ENCODE data around the gene FOXN3.

FOXN3 gene

GRCh38 chr14:89382901-89383845 is 33.9 kb downstream of the FOXN3 start:
- no peak for DNase-seq (ENCODE audit: low read depth)

- DNase-seq (ENCODE audit: low read depth), result no peak
These were observed 34.5 kb downstream of the FOXN3 start for GRCh38 chr14:89382487-89382886.

GRCh38 chr14:89379891-89380820 is 36.9 kb downstream of the FOXN3 start:
- no peak for DNase-seq (ENCODE audit: low read depth)

DNA sequence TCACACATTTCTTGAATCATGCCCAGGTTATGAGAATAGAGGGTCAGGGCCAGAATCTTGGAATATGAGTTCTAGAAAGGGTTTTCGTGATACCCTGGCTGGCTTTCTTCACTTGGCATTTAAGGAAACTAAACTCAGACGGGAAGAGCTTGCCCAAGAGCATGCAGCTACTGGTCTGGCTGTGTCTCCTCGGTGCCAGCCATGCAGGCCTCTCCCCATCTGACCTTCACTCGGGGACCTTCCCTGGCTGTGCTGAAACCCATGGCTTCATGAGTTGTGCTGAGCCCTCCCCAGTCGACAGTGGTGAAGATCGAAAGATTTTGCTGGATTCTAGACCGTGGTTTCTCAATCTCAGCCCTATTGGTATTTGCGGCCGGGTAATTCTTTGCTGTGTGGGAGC is 38.0 kb downstream of the FOXN3 start:
- no peak for DNase-seq (ENCODE audit: low read depth)

- no peak for DNase-seq (ENCODE audit: low read depth)
These were observed 38.9 kb downstream of the FOXN3 start for GRCh38 chr14:89378119-89378518.

DNA sequence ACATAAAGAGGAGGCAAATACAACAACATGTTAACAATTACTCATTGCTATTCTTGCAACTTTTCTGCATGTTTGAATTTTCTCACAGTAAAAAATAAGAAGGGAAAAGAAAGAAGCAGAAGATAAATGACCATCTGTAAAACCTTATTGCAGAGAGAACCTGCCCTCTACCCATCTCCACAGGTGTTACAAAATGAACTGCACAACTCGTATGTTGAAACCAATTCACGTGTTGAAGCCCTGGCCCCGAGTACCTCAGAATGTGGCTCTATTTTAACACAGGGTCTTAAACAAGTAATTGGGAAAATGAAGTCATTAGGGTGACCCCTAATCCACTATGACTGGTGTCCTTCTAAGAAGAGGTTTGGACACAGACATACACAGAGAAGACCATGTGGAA is 39.5 kb downstream of the FOXN3 start:
- no peak for DNase-seq (ENCODE audit: low read depth)

DNA sequence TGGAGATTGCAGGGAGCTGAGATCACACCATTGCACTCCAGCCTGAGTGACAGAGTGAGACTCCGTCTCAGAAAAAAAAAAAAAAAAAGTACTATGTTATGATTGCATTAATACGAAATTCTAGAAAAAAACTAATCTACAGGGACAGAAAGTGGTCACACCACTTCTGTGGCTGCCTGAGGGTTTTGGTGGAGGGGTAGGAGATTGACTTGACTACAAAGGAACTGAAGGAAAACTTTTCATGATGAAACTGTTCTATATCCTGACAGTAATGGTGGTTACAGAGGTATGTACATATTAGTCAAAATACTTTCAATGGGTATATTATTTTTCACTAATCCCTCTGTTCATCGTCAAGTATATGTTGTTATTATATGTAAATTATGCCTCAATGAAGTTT is 42.1 kb downstream of the FOXN3 start:
- no peak for DNase-seq (ENCODE audit: low read depth)

GRCh38 chr14:89373185-89373584 is 43.8 kb downstream of the FOXN3 start:
- no peak for DNase-seq (ENCODE audit: low read depth)

DNA sequence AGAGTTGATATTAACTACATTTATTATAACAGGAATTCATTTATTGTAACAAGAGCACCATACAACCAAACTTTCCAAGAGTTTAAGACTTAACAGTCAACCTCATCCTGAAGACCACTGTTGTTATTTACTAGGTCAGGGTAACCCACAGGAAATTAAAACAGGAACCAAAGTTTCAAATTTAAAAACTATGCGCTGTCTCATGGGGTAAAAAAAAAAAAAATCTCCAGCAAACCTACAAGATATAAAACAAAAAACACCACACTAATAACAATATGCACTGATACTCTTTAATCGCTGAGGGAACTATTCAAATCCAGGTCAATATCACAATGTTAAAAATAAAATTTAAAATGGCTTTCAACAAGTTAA is 44.5 kb downstream of the FOXN3 start:
- no peak for DNase-seq (ENCODE audit: low read depth)

- DNase-seq (ENCODE audit: low read depth), result no peak
These were observed 45.2 kb downstream of the FOXN3 start for GRCh38 chr14:89371585-89372511.

- DNase-seq (ENCODE audit: low read depth), result no peak
These were observed 46.3 kb downstream of the FOXN3 start for GRCh38 chr14:89370781-89371180.

DNA sequence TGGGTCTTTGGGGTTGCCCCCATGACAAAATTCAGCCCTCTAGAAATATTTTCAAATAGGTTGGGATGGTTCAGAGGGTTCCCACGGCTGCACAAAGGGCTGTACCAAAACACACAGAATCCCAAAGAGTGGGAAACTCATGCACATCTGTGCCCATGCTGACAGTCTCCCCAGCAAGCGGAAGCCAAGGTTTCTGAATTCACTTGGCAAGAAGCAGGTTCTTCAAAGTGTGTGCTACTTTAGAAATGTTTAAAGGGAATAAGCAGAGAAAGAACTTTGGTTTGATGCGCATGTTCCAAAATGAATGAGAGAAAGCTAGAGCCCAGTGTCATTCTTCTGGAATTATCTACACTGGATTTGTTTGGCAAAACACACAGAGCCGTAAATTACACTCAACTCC is 46.7 kb downstream of the FOXN3 start:
- no peak for DNase-seq (ENCODE audit: low read depth)

- no peak for DNase-seq (ENCODE audit: low read depth)
These were observed 47.4 kb downstream of the FOXN3 start for GRCh38 chr14:89369656-89370055.

GRCh38 chr14:89368490-89369477 is 48.2 kb downstream of the FOXN3 start:
- no peak for DNase-seq (ENCODE audit: low read depth)

DNA sequence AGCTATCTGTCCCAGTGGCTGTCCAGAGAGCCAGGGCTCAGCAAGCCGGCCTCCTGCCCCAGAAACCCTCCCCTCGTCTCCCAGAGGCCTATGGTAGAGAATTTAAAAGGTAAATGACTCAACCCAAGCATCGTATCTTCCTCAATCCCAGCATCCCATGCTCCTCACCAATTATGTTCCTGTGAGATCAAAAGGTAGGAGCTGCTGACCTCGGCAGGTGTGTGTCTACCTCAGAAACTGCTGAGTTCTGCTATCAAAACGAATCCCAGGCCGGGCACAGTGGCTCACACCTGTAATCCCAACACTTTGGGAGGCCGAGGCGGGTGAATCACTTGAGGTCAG is 49.3 kb downstream of the FOXN3 start:
- DNase-seq (ENCODE audit: low read depth), result no peak

GRCh38 chr14:89366864-89367778 is 49.9 kb downstream of the FOXN3 start:
- DNase-seq (ENCODE audit: low read depth), result no peak

- no peak for DNase-seq (ENCODE audit: low read depth)
These were observed 51.8 kb downstream of the FOXN3 start for GRCh38 chr14:89365061-89365801.

- DNase-seq (ENCODE audit: low read depth), result no peak
These were observed 52.7 kb downstream of the FOXN3 start for GRCh38 chr14:89364316-89364715.

DNA sequence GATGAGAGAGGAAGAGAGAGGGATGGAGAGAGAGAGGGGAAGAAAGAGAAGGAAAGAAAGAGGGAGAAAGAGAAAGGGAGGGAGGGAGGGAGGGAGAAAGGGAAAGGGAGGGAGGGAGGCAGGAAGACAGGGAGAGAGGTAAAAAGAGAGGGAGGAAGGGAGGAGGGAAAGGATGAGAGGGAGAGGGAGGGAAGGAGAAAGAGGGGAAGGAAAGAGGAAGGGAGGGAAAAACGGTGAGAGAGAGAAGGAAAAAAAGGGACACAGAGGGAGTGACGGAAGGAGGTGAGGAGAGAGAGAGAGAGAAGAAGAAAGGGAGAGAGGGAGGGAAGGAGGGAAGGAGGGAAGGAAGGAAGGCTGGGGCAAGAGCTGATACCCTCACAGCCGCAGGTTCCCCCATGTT is 56.8 kb downstream of the FOXN3 start:
- no peak for DNase-seq (ENCODE audit: low read depth)
